GM23338 (cell line): ENCODE data around the gene ATP1B3.

Experiments used
- EZH2 ChIP-seq: fragments of 200-600 bp; sonication (generic); IDR thresholded peaks from one replicate; pipeline ENCODE4 v1.8.0; 2017; ENCODE audit warnings: antibody characterized with exemption, mild to moderate bottlenecking, low read depth; ENCODE audit not compliant: unreplicated experiment
- EZH2phosphoT487 ChIP-seq: fragments of 200-600 bp; sonication (generic); IDR thresholded peaks from one replicate; pipeline ENCODE4 v1.8.1; 2018; ENCODE audit warnings: antibody characterized with exemption; ENCODE audit not compliant: unreplicated experiment
- JUNB ChIP-seq: IDR thresholded peaks from one replicate; pipeline ENCODE4 v1.6.1; 2016; ENCODE audit warnings: antibody characterized with exemption; ENCODE audit not compliant: unreplicated experiment
- POLR2AphosphoS5 ChIP-seq: IDR thresholded peaks from 2 replicates; pipeline ENCODE4 v1.6.1; 2016; ENCODE audit warnings: antibody characterized with exemption, low read depth
- TF ChIP-seq, protein P1 (sequence below), 2 experiments: fragments of 200-600 bp in 1 of 2; sonication (generic) in 1 of 2; conservative IDR thresholded peaks; 2 replicates each; pipeline versions ENCODE4 v1.5.1 to v1.6.1; 2016 to 2017; ENCODE audit warnings: antibody characterized with exemption in 2 of 2, low read depth in 2 of 2, mild to moderate bottlenecking in 2 of 2, moderate library complexity in 1 of 2

DNA sequence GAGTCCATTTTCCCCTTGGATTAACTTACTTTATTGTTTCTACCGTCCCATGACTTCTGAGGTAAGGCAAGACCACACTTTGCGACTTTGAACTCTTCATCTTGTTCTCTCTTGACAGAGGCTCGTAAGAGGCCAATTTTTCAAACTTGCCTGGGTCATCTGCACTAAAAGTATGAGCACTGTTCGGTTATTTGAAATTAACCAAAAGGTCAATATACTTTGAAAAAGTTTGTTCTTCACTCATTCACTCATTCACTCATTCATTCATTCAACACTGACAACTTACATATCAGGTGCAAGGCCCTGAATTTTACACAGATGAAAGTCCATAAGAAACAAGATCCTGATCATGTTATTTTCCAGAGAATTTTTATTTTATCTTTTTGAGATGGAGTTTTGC, 57.9 kb downstream of the ATP1B3 start:
- TF ChIP-seq EZH2 (no peak), EZH2phosphoT487 (no peak), JUNB (no peak), POLR2AphosphoS5 (no peak)
- TF ChIP-seq, protein P1, sequence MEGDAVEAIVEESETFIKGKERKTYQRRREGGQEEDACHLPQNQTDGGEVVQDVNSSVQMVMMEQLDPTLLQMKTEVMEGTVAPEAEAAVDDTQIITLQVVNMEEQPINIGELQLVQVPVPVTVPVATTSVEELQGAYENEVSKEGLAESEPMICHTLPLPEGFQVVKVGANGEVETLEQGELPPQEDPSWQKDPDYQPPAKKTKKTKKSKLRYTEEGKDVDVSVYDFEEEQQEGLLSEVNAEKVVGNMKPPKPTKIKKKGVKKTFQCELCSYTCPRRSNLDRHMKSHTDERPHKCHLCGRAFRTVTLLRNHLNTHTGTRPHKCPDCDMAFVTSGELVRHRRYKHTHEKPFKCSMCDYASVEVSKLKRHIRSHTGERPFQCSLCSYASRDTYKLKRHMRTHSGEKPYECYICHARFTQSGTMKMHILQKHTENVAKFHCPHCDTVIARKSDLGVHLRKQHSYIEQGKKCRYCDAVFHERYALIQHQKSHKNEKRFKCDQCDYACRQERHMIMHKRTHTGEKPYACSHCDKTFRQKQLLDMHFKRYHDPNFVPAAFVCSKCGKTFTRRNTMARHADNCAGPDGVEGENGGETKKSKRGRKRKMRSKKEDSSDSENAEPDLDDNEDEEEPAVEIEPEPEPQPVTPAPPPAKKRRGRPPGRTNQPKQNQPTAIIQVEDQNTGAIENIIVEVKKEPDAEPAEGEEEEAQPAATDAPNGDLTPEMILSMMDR (conservative IDR thresholded peaks at IDR 0.05; ENCODE audit: low read depth in 2 of 2), result no peak
